Heart right ventricle (tissue), 16 donors: ENCODE measurements around the gene DYRK1A. TPM values are rescaled to one million over a fixed set of nuclear protein-coding genes. Genes with fewer than 3 reads are reported as not detected.

Experiments
- ATAC-seq, 8 donors: fragments of 200-7000 bp; cut with Tn5 transposase; one replicate each; pipeline ENCODE4 v1.9.1; 2020; ENCODE audit warnings: mild to moderate bottlenecking in 8 of 8, moderate library complexity in 8 of 8, moderate number of reproducible peaks in 1 of 8
- DNase-seq, 2 donors: peaks; one replicate each; pipeline ENCODE4 v3.0.0-alpha.2; 2020
- H3K27ac ChIP-seq, 10 donors: fragments of 200-600 bp; sonication (generic) in 2 of 10; one replicate each; pipeline versions ENCODE4 v1.5.0 to v1.8.0; 2020 to 2022; ENCODE audit warnings: mild to moderate bottlenecking in 3 of 10
- H3K27me3 ChIP-seq, 7 donors: fragments of 200-600 bp; one replicate each; pipeline ENCODE4 v1.8.0; 2021 to 2022; ENCODE audit warnings: mild to moderate bottlenecking in 2 of 7
- H3K36me3 ChIP-seq, 9 donors: fragments of 200-600 bp; sonication (generic) in 1 of 9; one replicate each; pipeline versions ENCODE4 v1.5.0 to v1.8.0; 2020 to 2022; ENCODE audit warnings: mild to moderate bottlenecking in 2 of 9
- H3K4me1 ChIP-seq, 9 donors: fragments of 200-600 bp; sonication (generic) in 1 of 9; one replicate each; pipeline versions ENCODE4 v1.5.0 to v1.8.0; 2020 to 2022; ENCODE audit warnings: mild to moderate bottlenecking in 4 of 9
- H3K4me3 ChIP-seq, 10 donors: fragments of 200-600 bp; sonication (generic) in 2 of 10; one replicate each; pipeline versions ENCODE4 v1.5.0 to v1.8.0; 2020 to 2022; ENCODE audit warnings: mild to moderate bottlenecking in 7 of 10, moderate library complexity in 2 of 10
- H3K9me3 ChIP-seq, 11 donors: fragments of 200-600 bp in 10 of 11; sonication (generic) in 2 of 11; one replicate each; pipeline versions ENCODE4 v1.5.0 to v1.8.0; 2013 to 2022; ENCODE audit warnings: mild to moderate bottlenecking in 2 of 11, control low read depth in 1 of 11, moderate library complexity in 1 of 11
- CTCF ChIP-seq, 9 donors: fragments of 200-600 bp; sonication (generic) in 2 of 9; IDR thresholded peaks; one replicate each; pipeline versions ENCODE4 v1.5.0 to v1.8.0; 2021 to 2022; ENCODE audit warnings: antibody characterized with exemption in 9 of 9, mild to moderate bottlenecking in 5 of 9, moderate library complexity in 1 of 9
- WGBS, 2 donors: extraction: QIAGEN DNeasy Blood & Tissue Kit; methylation state at CpG; one replicate each; pipeline ENCODE4 v1.1.7; 2013; ENCODE audit warnings: inconsistent platforms in 1 of 2; 5-methylcytosine and 5-hydroxymethylcytosine counted together
- intact Hi-C, 10 donors: fragments of 100-400 bp; cut with DNase I; formaldehyde crosslinking; loops; one replicate each; pipeline versions ENCODE4 v1.11.1 to v1.14.2; 2022
- polyA plus RNA-seq, 2 donors: library from polyadenylated mRNA; stranded (reverse); fragments of 200-250 nt; gene quantifications; one replicate each; pipeline ENCODE4 v1.2.3, GENCODE V29; 2013
- total RNA-seq, 10 donors: library from RNA; stranded (reverse); fragmentation: NEBNext Ultra II Directional in 3 of 10; extraction: Animal tissue kit (Norgen Biotek cat#: 25700) in 3 of 10; gene quantifications; one replicate each; pipeline versions ENCODE4 v1.2.1 to v1.2.4, GENCODE V29; 2021 to 2023
- donor health status: Arrhythmogenic right ventricular cardiomyopathy.
- donor health status: ischemic (EF 13 %, LVEDD 7.1; RV severe dilation, severe dysfunction).
- donor health status: healthy with polysubstance abuse.
- donor health status: DM: no; HTN: yes; CAD: no.
- donor health status: DM: no; HTN: no; CAD: no.
- donor health status: ischemic (EF 25% LVEDD 6.9; RV normal size, moderate dysfunction).
- donor health status: ischemic (EF 25% LVEDD 5.7; RV mildly dilated, moderate dysfunction).
- donor health status: healthy.
- donor health status: DM: yes; HTN: yes; CAD: no.
- donor health status: Ischemic cardiomyopathy.
- donor health status: ischemic (EF 35%, LVEDD 5.7; RV mildly dilated, moderate dysfunction).
- donor health status: nonischemic (EF 11% LVEDD 7.7; RV severe dilation, severe dysfunction).
- donor health status: DM: yes; HTN: yes; CAD: no.
- donor health status: PGD.
- donor health status: ischemic (EF 29% LVEDD 5.4; RV normal size, mild dysfunction).
- donor health status: nonischemic (EF 23%, LVEDD 6.1; RV moderate dilation, normal function).

DYRK1A gene
- total and polyA plus RNA-seq, 12 donors, result 24.7 to 94.2 (median 73.2) TPM

- H3K9me3 ChIP-seq, result peaks cover 0 to 5% (median 0%) of the 10 kb centered on the region in 11 donors
- intact Hi-C loops, result no loop called here
- ATAC-seq, result peak in 3 of 8 donors; percentile 10 to 23 (median 11)
- no peak overlapping the region for H3K4me3 ChIP-seq
- peaks cover 4 to 75% (median 50%) of the 10 kb centered on the region in 9 donors for H3K4me1 ChIP-seq
- peak overlapping the region in 7 of 10 donors; percentile 8 to 64 (median 54) for H3K27ac ChIP-seq
- 79 to 80% methylated on average over 2 of the region's 2 CpGs for WGBS, 2 donors
- peaks cover 0 to 50% (median 3%) of the 10 kb centered on the region in 9 donors for H3K36me3 ChIP-seq
- H3K27me3 ChIP-seq, result no peaks in the 10 kb centered on the region
- no peak for DNase-seq
- TF ChIP-seq CTCF (IDR thresholded peaks at IDR 0.05), result no peak
Observed at GRCh38 chr21:37425684-37426083, 59.1 kb downstream of the DYRK1A start.

- H3K36me3 ChIP-seq, result peaks cover 0 to 43% (median 3%) of the 10 kb centered on the region in 9 donors
- TF ChIP-seq CTCF (IDR thresholded peaks at IDR 0.05), result no peak
- DNase-seq, result no peak
- H3K4me3 ChIP-seq, result no peak overlapping the region
- H3K27me3 ChIP-seq, result no peaks in the 10 kb centered on the region
- peaks cover 0 to 5% (median 0%) of the 10 kb centered on the region in 11 donors for H3K9me3 ChIP-seq
- 96 to 98% methylated on average over 6 of the region's 6 CpGs for WGBS, 2 donors
- H3K4me1 ChIP-seq, result peaks cover 7 to 78% (median 61%) of the 10 kb centered on the region in 9 donors
- H3K27ac ChIP-seq, result no peak overlapping the region
- intact Hi-C loops, result no loop called here
- no peak for ATAC-seq
Observed at GRCh38 chr21:37427221-37427620, 60.6 kb downstream of the DYRK1A start.

- no peak for ATAC-seq
- Histone ChIP-seq H3K36me3 (peaks cover 0 to 30% (median 0%) of the 10 kb centered on the region in 9 donors), H3K4me3 (no peak overlapping the region), H3K27me3 (no peaks in the 10 kb centered on the region), H3K9me3 (peaks cover 0 to 5% (median 0%) of the 10 kb centered on the region in 11 donors), H3K27ac (no peak overlapping the region), H3K4me1 (peaks cover 6 to 81% (median 60%) of the 10 kb centered on the region in 9 donors)
- WGBS, 2 donors, result 74 to 83% methylated on average over 7 of the region's 7 CpGs
- TF ChIP-seq CTCF (IDR thresholded peaks at IDR 0.05), result no peak
- DNase-seq, result no peak
- intact Hi-C loops, result no loop called here
Observed at GRCh38 chr21:37429356-37429755, 62.8 kb downstream of the DYRK1A start.

GRCh38 chr21:37430184-37430821 lies 63.7 kb downstream of the DYRK1A start:
- ATAC-seq, result peak in 3 of 8 donors; percentile 8 to 43 (median 41)
- H3K4me1 ChIP-seq, result peaks cover 4 to 81% (median 59%) of the 10 kb centered on the region in 9 donors
- intact Hi-C loops, result loop anchor here in 1 of 10 donors (10.0 kb wide), 1 partner anchor 166 kb away; the partner anchor contains the start of gene VPS26C
- peak overlapping the region in 5 of 10 donors; percentile 16 to 60 (median 26) for H3K27ac ChIP-seq
- 64 to 75% methylated on average over 6 of the region's 6 CpGs for WGBS, 2 donors
- H3K9me3 ChIP-seq, result peaks cover 0 to 5% (median 0%) of the 10 kb centered on the region in 11 donors
- no peak for DNase-seq
- no peaks in the 10 kb centered on the region for H3K27me3 ChIP-seq
- H3K36me3 ChIP-seq, result peaks cover 0 to 28% (median 0%) of the 10 kb centered on the region in 9 donors
- no peak for TF ChIP-seq CTCF (IDR thresholded peaks at IDR 0.05)
- no peak overlapping the region for H3K4me3 ChIP-seq
